Astrocyte (in vitro differentiated cells and primary cell): ENCODE data around the gene ARG2. TPM values are rescaled to one million over a fixed set of nuclear protein-coding genes. Genes with fewer than 3 reads are reported as not detected.
"Not testable (repeated sequence)": the region's sequence is repeated elsewhere in the genome, so short reads cannot be mapped to it uniquely, and the experiment has no call there.

Experiments
- DNase-seq: peaks from one replicate; pipeline ENCODE4 v3.0.0-alpha.2; 2010; ENCODE audit warnings: low read depth
- FAIRE-seq: peaks from 2 replicates; lab custom pipeline; 2011; peaks lifted over from hg19 to GRCh38; lab: Jason Lieb, UNC
- H2AFZ ChIP-seq: 2 replicates; pipeline ENCODE4 v1.6.0; 2012; ENCODE audit warnings: low read depth, low read length, inconsistent platforms
- H3K27ac ChIP-seq: 2 replicates; pipeline ENCODE4 v1.5.1; 2011; ENCODE audit warnings: low read depth, low read length, inconsistent platforms
- H3K27me3 ChIP-seq: 2 replicates; pipeline ENCODE4 v1.6.0; 2011; ENCODE audit warnings: low read length, inconsistent platforms; ENCODE audit not compliant: insufficient read depth
- H3K36me3 ChIP-seq: 2 replicates; pipeline ENCODE4 v1.5.1; 2011; ENCODE audit warnings: low read length, inconsistent platforms; ENCODE audit not compliant: insufficient read depth
- H3K4me1 ChIP-seq: 2 replicates; pipeline ENCODE4 v1.5.1; 2011; ENCODE audit warnings: low read length, inconsistent platforms; ENCODE audit not compliant: insufficient read depth
- H3K4me2 ChIP-seq: 2 replicates; pipeline ENCODE4 v1.6.0; 2012; ENCODE audit warnings: low read length, inconsistent platforms
- H3K4me3 ChIP-seq: 2 replicates; pipeline ENCODE4 v1.5.1; 2011; ENCODE audit warnings: low read depth, mild to moderate bottlenecking, low read length, inconsistent platforms; ENCODE audit not compliant: insufficient read depth
- H3K79me2 ChIP-seq: 2 replicates; pipeline ENCODE4 v1.6.0; 2012; ENCODE audit warnings: mild to moderate bottlenecking, low read length, inconsistent platforms; ENCODE audit not compliant: insufficient read depth
- H3K9ac ChIP-seq: 2 replicates; pipeline ENCODE4 v1.6.0; 2012; ENCODE audit warnings: mild to moderate bottlenecking, low read length, inconsistent platforms
- H3K9me3 ChIP-seq: 2 replicates; pipeline ENCODE4 v1.5.1; 2012; ENCODE audit warnings: low read depth, mild to moderate bottlenecking, low read length, inconsistent platforms; ENCODE audit not compliant: insufficient read depth
- H4K20me1 ChIP-seq: 2 replicates; pipeline ENCODE4 v1.6.0; 2012; ENCODE audit warnings: low read length, inconsistent platforms; ENCODE audit not compliant: insufficient read depth
- H3K27ac Mint-ChIP-seq: one replicate; pipeline ENCODE4 v1.8.0; 2021; ENCODE audit warnings: mild to moderate bottlenecking, mixed read lengths; ENCODE audit not compliant: unreplicated experiment
- H3K27me3 Mint-ChIP-seq: one replicate; pipeline ENCODE4 v1.8.0; 2021; ENCODE audit warnings: low read depth, mixed read lengths; ENCODE audit not compliant: unreplicated experiment
- H3K36me3 Mint-ChIP-seq: one replicate; pipeline ENCODE4 v1.8.0; 2021; ENCODE audit warnings: low read depth, mixed read lengths; ENCODE audit not compliant: unreplicated experiment
- H3K4me1 Mint-ChIP-seq: one replicate; pipeline ENCODE4 v1.8.0; 2021; ENCODE audit warnings: low read depth, mixed read lengths; ENCODE audit not compliant: unreplicated experiment
- H3K4me3 Mint-ChIP-seq: one replicate; pipeline ENCODE4 v1.8.0; 2021; ENCODE audit warnings: mild to moderate bottlenecking, moderate library complexity, mixed read lengths; ENCODE audit not compliant: unreplicated experiment
- H3K9me3 Mint-ChIP-seq: one replicate; pipeline ENCODE4 v1.8.0; 2021; ENCODE audit warnings: mild to moderate bottlenecking, mixed read lengths; ENCODE audit not compliant: unreplicated experiment
- CTCF ChIP-seq: IDR thresholded peaks from 2 replicates; pipeline ENCODE4 v1.5.1; 2011; ENCODE audit warnings: low read depth, mild to moderate bottlenecking, inconsistent platforms, low read length, moderate library complexity; ENCODE audit not compliant: insufficient read depth
- EZH2 ChIP-seq: IDR thresholded peaks from 2 replicates; pipeline ENCODE4 v1.6.1; 2012; ENCODE audit warnings: mild to moderate bottlenecking, low read length, inconsistent platforms; ENCODE audit not compliant: insufficient read depth
- total RNA-seq: library from RNA; stranded (reverse); gene quantifications from 2 replicates; pipeline ENCODE4 v1.2.1, GENCODE V29; 2021

Gene ARG2
- total RNA-seq, 1 donor from 2014 or later: 11.6 TPM

- Histone ChIP-seq H3K27me3 (no peaks in the 10 kb centered on the region), H3K9ac (no peak overlapping the region), H4K20me1 (no peaks in the 10 kb centered on the region), H3K9me3 (no peaks in the 10 kb centered on the region), H3K4me1 (no peaks in the 10 kb centered on the region), H3K27ac (no peak overlapping the region), H3K79me2 (no peaks in the 10 kb centered on the region), H2AFZ (no peak overlapping the region), H3K4me3 (no peak overlapping the region), H3K36me3 (peaks cover 3% of the 10 kb centered on the region), H3K4me2 (no peak overlapping the region)
- DNase-seq (no peak), FAIRE-seq (no peak)
- H3K36me3 Mint-ChIP-seq: peaks cover 5% of the 10 kb centered on the region
- H3K4me1 Mint-ChIP-seq: no peaks in the 10 kb centered on the region
- no peak for TF ChIP-seq CTCF
- TF ChIP-seq EZH2: no peak
- H3K27ac Mint-ChIP-seq: no peak overlapping the region
- no peak overlapping the region for H3K4me3 Mint-ChIP-seq
- H3K9me3 Mint-ChIP-seq: no peaks in the 10 kb centered on the region
- no peaks in the 10 kb centered on the region for H3K27me3 Mint-ChIP-seq
Measured at GRCh38 chr14:67589204-67589770, 30.4 kb upstream of the ARG2 start.

DNA sequence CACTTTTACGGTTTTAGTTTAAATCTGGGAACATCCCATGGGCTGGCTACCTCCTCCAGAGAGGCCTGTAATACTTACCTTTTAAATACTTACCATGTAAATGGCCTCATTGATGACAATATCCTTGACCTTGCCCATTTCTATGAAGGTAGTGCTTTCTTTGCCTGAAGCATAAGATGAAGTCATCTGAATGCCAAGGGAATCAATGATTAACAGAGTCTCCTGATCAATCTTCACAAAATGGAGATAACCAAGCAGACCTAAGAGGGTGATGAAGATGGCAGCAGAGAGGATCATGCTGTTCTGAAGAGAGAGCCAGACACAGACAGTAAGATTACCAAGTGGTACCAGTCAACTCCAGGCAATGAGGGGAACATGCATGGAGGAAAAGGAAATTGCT, 26.1 kb upstream of the ARG2 start:
- not testable (repeated sequence) for H3K4me2 ChIP-seq, H3K27ac ChIP-seq, H3K36me3 Mint-ChIP-seq, H3K9ac ChIP-seq, H3K4me1 ChIP-seq, H3K27me3 Mint-ChIP-seq, H3K9me3 ChIP-seq, H3K27me3 ChIP-seq, H2AFZ ChIP-seq, H4K20me1 ChIP-seq, H3K4me3 Mint-ChIP-seq, H3K27ac Mint-ChIP-seq, H3K4me1 Mint-ChIP-seq, H3K4me3 ChIP-seq, H3K36me3 ChIP-seq, H3K79me2 ChIP-seq, DNase-seq, FAIRE-seq, H3K9me3 Mint-ChIP-seq

DNA sequence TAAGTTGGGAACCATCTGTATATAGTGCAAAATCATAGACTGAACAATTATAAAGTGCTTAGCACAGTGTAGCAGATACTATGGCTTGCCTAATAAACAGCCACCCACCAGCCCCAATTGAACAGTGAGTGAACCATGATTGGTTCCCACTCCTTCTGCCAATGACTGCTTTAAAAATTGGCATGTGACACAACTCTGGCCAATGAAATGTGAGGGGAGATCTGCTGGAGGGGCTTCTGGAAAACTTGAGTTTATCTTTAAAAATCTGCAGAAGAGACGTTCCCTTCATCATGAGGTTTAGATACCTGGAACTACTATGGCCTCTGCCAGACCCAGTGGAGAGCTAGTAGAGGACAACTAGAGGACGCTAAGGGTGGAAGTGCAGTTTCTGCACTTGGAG, 24.3 kb upstream of the ARG2 start:
- Mint-ChIP-seq H3K4me1 (no peaks in the 10 kb centered on the region), H3K9me3 (no peaks in the 10 kb centered on the region), H3K36me3 (peaks cover 5% of the 10 kb centered on the region), H3K27me3 (no peaks in the 10 kb centered on the region), H3K27ac (no peak overlapping the region), H3K4me3 (no peak overlapping the region)
- no peak overlapping the region for H3K4me2 ChIP-seq
- H3K36me3 ChIP-seq: peaks cover 6% of the 10 kb centered on the region
- TF ChIP-seq EZH2 (no peak), CTCF (no peak)
- no peaks in the 10 kb centered on the region for H3K9me3 ChIP-seq
- H2AFZ ChIP-seq: no peak overlapping the region
- H3K4me3 ChIP-seq: no peak overlapping the region
- H3K9ac ChIP-seq: no peak overlapping the region
- H3K4me1 ChIP-seq: no peaks in the 10 kb centered on the region
- H4K20me1 ChIP-seq: peaks cover 9% of the 10 kb centered on the region
- no peak for FAIRE-seq
- H3K27me3 ChIP-seq: no peaks in the 10 kb centered on the region
- no peaks in the 10 kb centered on the region for H3K79me2 ChIP-seq
- no peak for DNase-seq
- no peak overlapping the region for H3K27ac ChIP-seq
